WTC11 (cell line): ENCODE results near the gene GPATCH8.

Source experiments
- CTCF ChIP-seq: fragments of 200-600 bp; IDR thresholded peaks from 2 replicates; pipeline ENCODE4 v1.8.0; 2022; ENCODE audit warnings: antibody characterized with exemption
- HMGXB4 ChIP-seq: sonication (generic); formaldehyde crosslinking; IDR thresholded peaks from 2 replicates; pipeline ENCODE4 v1.8.1; 2023; ENCODE audit warnings: mild to moderate bottlenecking, moderate library complexity, missing genetic modification reagents
- NFYB ChIP-seq: sonication (generic); formaldehyde crosslinking; conservative IDR thresholded peaks from 2 replicates; pipeline ENCODE4 v1.8.0; 2022; ENCODE audit warnings: low read depth, missing genetic modification reagents
- USF2 ChIP-seq: sonication (generic); formaldehyde crosslinking; IDR thresholded peaks from 2 replicates; pipeline ENCODE4 v1.8.1; 2023; ENCODE audit warnings: mild to moderate bottlenecking, missing genetic modification reagents, moderate library complexity
- ZNF121 ChIP-seq: sonication (generic); formaldehyde crosslinking; IDR thresholded peaks from 2 replicates; pipeline ENCODE4 v1.8.0; 2023; ENCODE audit warnings: missing genetic modification reagents
- ZSCAN18 ChIP-seq: fragments of 250-450 bp; sonication (Bioruptor Pico); IDR thresholded peaks from 2 replicates; pipeline ENCODE4 v2.1.2; 2022; ENCODE audit warnings: mild to moderate bottlenecking, moderate library complexity

GRCh38 chr17:44353672-44354331 is 149.4 kb downstream of the GPATCH8 start:
- no peak for TF ChIP-seq CTCF
- no peak for TF ChIP-seq USF2
- TF ChIP-seq NFYB = no peak
- TF ChIP-seq ZSCAN18 (CRISPR knock-in tag) = no peak
- TF ChIP-seq ZNF121 = no peak
- TF ChIP-seq HMGXB4 (CRISPR knock-in tag) = 0 out of 2 replicates have a peak, but pooled peaks have one; percentile 34
